GM13977 (cell line): ENCODE measurements around the gene NAA38.
"Not testable (repeated sequence)": the region's sequence is repeated elsewhere in the genome, so short reads cannot be mapped to it uniquely, and the experiment has no call there.

ENCODE experiments used
- DNase-seq: peaks from one replicate; pipeline ENCODE4 v3.0.0; 2012; ENCODE audit warnings: low spot score
- in situ Hi-C: fragments of 300-500 bp; cut with MboI; formaldehyde crosslinking; loops from one replicate; pipeline ENCODE4 v1.12.0; 2022; ENCODE audit warnings: low sequenced_read_pairs, low pct_unique_long_range_greater_than_20kb, mixed read lengths, inconsistent platforms; ENCODE audit not compliant: unreplicated experiment
- TF ChIP-seq, protein P1 (sequence below): IDR thresholded peaks from 2 replicates; pipeline ENCODE4 v1.5.1; 2012; ENCODE audit warnings: mild to moderate bottlenecking, control low read depth; ENCODE audit not compliant: insufficient read depth; ENCODE audit errors: extremely low read depth, missing control alignments

The NAA38 gene

DNA sequence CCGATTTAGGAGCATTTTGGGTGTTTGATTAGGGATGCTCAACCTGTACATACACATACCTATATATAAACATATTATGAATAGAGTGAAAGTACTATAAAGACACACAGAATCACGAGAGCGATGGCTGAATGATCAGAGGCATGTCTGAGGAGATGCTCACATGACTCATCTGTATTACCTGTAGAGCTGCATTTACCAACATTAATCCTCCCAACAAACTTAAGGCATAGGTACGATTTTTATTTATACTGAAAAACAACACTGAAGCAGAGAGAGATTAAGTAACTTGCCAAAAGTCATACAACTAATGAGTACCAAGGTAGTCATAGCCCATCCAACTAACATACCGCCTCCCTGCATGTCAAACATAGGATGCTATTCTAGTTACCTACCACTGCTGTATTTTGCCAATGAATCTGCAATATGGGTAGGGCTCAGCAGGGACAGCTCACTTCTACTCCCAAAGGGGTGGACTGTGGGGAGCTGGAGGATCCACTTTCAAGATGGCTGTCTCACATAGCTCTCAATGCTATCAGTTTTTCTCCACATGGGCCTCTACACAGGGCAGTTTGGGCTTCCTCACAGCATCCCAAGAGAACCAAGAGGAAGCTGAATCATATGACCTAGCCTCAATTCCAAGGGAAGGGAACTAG, 7.8 kb upstream of the NAA38 start:
- in situ Hi-C loops = no loop called here
- TF ChIP-seq, protein P1, sequence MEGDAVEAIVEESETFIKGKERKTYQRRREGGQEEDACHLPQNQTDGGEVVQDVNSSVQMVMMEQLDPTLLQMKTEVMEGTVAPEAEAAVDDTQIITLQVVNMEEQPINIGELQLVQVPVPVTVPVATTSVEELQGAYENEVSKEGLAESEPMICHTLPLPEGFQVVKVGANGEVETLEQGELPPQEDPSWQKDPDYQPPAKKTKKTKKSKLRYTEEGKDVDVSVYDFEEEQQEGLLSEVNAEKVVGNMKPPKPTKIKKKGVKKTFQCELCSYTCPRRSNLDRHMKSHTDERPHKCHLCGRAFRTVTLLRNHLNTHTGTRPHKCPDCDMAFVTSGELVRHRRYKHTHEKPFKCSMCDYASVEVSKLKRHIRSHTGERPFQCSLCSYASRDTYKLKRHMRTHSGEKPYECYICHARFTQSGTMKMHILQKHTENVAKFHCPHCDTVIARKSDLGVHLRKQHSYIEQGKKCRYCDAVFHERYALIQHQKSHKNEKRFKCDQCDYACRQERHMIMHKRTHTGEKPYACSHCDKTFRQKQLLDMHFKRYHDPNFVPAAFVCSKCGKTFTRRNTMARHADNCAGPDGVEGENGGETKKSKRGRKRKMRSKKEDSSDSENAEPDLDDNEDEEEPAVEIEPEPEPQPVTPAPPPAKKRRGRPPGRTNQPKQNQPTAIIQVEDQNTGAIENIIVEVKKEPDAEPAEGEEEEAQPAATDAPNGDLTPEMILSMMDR = no peak
- DNase-seq = no peak

DNA sequence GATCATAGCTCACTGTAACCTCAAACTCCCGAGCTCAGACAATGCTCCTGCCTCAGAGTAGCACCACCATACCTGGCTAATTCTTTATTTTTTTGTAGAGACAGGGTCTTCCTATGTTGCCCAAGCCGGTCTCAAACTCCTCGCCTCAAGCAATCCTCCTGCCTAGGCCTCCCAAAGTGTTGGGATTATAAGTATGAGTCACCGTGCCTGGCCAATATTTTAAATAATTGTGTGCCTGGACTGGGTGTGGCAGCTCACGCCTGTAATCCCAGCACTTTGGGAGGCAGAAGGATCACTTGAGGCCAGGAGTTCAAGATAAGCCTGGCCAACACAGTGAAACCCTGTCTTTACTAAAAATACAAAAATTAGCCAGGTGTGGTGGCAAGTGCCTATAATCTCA, 7.0 kb upstream of the NAA38 start:
- in situ Hi-C loops, DNase-seq: not testable (repeated sequence)

DNA sequence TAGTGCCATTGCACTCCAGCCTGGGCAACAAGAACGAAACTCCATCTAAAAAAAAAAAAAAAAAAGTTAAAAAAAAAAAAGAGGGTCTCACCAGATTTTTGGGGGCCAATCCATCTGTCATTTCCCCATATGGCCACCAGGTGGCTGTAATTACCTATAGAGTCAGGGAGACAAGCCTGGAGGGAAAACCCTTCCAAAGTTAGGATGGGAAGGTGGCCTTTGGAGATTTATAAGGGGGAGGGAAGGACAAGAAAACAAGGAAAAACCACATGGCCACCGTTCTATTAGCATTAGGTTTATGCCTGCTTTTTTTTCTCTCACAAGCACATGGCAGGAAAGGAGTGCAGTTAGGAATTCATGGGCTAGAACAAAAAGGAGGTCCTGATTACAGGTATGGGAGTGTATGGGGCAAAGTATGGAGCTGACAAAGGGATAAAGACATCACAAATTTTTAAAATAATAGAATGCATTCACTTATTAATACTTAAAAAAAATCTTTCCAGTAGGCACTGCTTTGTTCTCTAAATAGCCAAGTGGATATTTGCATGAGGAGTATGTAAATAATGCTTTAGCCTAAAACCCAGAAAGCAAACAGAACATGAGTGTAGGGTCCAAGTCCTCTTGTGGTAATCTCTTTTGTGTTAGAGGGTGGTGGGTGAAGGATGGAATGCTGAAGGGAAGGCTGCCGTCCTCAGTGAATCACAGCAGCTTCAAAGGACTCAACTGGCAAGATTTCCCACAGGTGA, 5.5 kb upstream of the NAA38 start:
- TF ChIP-seq, protein P1 = peak; percentile 76
- no peak for DNase-seq
- in situ Hi-C loops = no loop called here

DNA sequence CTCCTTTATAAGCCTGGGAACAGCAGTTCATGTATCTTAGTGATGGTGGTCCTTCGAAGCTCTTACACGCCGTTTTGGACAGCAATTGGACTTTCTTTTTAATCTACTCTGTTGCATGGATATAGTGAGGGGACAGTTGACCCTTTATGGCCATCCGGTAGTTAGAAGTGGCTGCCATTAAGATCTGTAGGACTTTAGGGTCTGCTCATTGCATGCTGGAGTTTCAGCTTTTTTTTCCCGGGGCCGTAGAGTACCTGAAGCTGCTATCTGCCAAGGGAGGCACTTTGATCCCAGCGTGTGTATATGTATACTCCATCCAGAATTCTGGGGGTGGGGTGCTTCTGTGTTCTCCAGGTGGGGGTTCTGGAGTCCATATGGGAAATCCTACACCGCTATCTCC, 1.7 kb upstream of the NAA38 start:
- no peak for DNase-seq
- in situ Hi-C loops = no loop called here
- TF ChIP-seq, protein P1 = no peak

DNA sequence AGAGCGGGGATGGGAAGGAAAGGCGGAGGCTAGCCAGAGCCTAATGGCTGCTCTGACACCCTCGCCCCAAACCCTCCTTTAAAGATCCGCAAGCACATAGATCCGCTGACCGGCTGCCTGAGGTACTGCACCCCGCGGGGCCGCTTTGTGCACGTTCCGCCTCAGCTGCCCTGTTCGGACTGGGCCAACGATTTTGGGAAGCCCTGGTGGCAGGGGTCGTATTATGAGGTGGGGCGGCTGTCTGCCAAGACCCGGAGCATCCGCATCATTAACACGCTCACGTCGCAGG, 1.1 kb upstream of the NAA38 start:
- no peak for DNase-seq
- in situ Hi-C loops = no loop called here
- TF ChIP-seq, protein P1 = peak; percentile 13

DNA sequence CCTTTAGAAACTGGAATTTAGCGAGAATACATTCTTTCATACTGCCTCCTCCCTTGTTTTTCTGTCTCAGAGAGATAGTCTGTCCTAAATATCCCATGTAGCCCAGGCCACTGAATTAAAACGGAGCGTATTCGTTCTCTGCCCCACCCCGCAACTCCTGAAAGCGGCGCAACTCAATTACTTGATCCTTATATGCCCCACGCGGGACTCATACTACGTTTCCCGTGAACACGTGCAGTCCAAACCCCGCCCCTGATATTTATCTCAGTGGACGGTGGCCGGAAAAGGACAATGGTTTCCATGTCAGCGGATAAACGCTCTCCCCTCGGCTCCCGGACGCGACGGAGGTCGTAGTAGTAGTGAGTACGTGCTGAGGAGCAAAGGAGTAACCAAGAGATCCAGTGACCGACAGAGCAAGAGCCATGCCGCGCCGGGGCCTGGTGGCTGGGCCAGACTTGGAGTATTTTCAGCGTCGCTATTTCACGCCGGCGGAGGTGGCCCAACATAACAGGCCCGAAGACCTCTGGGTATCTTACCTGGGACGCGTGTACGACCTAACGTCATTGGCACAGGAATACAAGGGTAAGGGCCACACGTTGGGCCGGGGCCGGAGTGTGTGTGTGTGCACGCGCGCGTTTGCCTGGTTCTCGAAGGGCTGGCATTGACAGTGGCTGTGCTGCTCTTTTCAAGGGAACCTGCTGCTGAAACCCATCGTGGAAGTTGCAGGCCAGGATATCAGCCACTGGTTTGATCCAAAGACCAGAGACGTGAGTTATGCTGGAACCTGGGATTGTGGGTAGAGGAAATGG, 558 bp upstream of the NAA38 start, which contains the start of gene CYB5D1:
CYB5D1 (plus strand) TSS at position 291 of the 809 bp plus-strand sequence; CDS start at position 423, 132 bp downstream.
- DNase-seq = peak; percentile 78
- TF ChIP-seq, protein P1 = no peak
- in situ Hi-C loops = no loop called here
